NCI-H2196 treated with DMSO at 0.1 percent for 48 hours (cell line): ENCODE data around the gene TLCD5.

ENCODE experiments used
- DNase-seq: peaks from one replicate; lab custom pipeline; 2025; ENCODE audit not compliant: unreplicated experiment; lab: John Stamatoyannopoulos, UW

Gene TLCD5

GRCh38 chr11:120307476-120307875, 17.6 kb upstream of the TLCD5 start:
- no peak for DNase-seq

- DNase-seq = no peak
Observed at GRCh38 chr11:120308081-120308480, 17.0 kb upstream of the TLCD5 start.

- no peak for DNase-seq
Observed at GRCh38 chr11:120310870-120311269, 14.2 kb upstream of the TLCD5 start.

GRCh38 chr11:120314861-120315260, 10.2 kb upstream of the TLCD5 start:
- DNase-seq = no peak

- DNase-seq = no peak
Observed at GRCh38 chr11:120316880-120317688, 8.0 kb upstream of the TLCD5 start.

- no peak for DNase-seq
Observed at GRCh38 chr11:120317689-120318480, 7.2 kb upstream of the TLCD5 start.

- DNase-seq = no peak
Observed at GRCh38 chr11:120318906-120319305, 6.2 kb upstream of the TLCD5 start.

GRCh38 chr11:120326228-120326627, 1.1 kb downstream of the TLCD5 start:
- no peak for DNase-seq

GRCh38 chr11:120326845-120327281, 1.8 kb downstream of the TLCD5 start:
- DNase-seq = no peak

GRCh38 chr11:120327311-120327710, 2.2 kb downstream of the TLCD5 start:
- no peak for DNase-seq

- DNase-seq = no peak
Observed at GRCh38 chr11:120329556-120329955, 4.5 kb downstream of the TLCD5 start.

- no peak for DNase-seq
Observed at GRCh38 chr11:120330045-120330444, 4.9 kb downstream of the TLCD5 start.

GRCh38 chr11:120331301-120331996, 6.3 kb downstream of the TLCD5 start:
- no peak for DNase-seq

GRCh38 chr11:120332822-120333716, 8.0 kb downstream of the TLCD5 start:
- DNase-seq = no peak

GRCh38 chr11:120333801-120334200, 8.7 kb downstream of the TLCD5 start:
- DNase-seq = no peak

- DNase-seq = no peak
Observed at GRCh38 chr11:120334332-120334731, 9.2 kb downstream of the TLCD5 start.

- DNase-seq = peak; percentile 55
Observed at GRCh38 chr11:120334894-120335462, 9.9 kb downstream of the TLCD5 start.

GRCh38 chr11:120335556-120335907, 10.4 kb downstream of the TLCD5 start:
- no peak for DNase-seq

GRCh38 chr11:120335908-120336640, 11.0 kb downstream of the TLCD5 start, which contains the start of gene ARHGEF12:
Gene ARHGEF12 (plus strand): TSS chr11:120336413. CDS start chr11:120337244, 831 bp downstream.
- peak; percentile 93 for DNase-seq
